BJ (cell line): ENCODE results near the gene TTI1. TPM values are rescaled to one million over a fixed set of nuclear protein-coding genes. Genes with fewer than 3 reads are reported as not detected.

Experiments used
- CTCF ChIA-PET: fragments of 350-600 bp; formaldehyde crosslinking; extraction: SDS; loops from one replicate; lab custom pipeline; 2021; ENCODE audit warnings: antibody characterized with exemption, inconsistent platforms; lab: Yijun Ruan, JAX
- POLR2A ChIA-PET: fragments of 300-600 bp; sonication (Branson Sonifier 250); formaldehyde crosslinking; extraction: SDS; loops from one replicate; lab custom pipeline; 2021; ENCODE audit warnings: antibody characterized with exemption; lab: Charles Lee
- DNase-seq: peaks from one replicate; pipeline ENCODE4 v3.0.0-alpha.2; 2011; ENCODE audit warnings: low read depth
- H3K27me3 ChIP-seq: 2 replicates; pipeline ENCODE4 v1.6.0; 2011; ENCODE audit warnings: low read length; ENCODE audit not compliant: control insufficient read depth, insufficient read depth
- H3K36me3 ChIP-seq: 2 replicates; pipeline ENCODE4 v1.5.1; 2011; ENCODE audit warnings: low read length; ENCODE audit not compliant: control insufficient read depth, insufficient read depth
- H3K4me3 ChIP-seq: 2 replicates; pipeline ENCODE4 v1.5.1; 2011; ENCODE audit warnings: low read depth, mild to moderate bottlenecking, control low read depth, low read length
- CTCF ChIP-seq: IDR thresholded peaks from 2 replicates; pipeline ENCODE4 v1.5.1; 2011; ENCODE audit warnings: low read depth, mild to moderate bottlenecking, control low read depth, inconsistent platforms, low read length, moderate library complexity; ENCODE audit not compliant: insufficient read depth
- polyA plus RNA-seq: library from polyadenylated mRNA; depleted of rRNA; stranded (reverse); fragments of >200 nt; gene quantifications from 2 replicates; pipeline ENCODE4 v1.2.3, GENCODE V29; 2011

Gene TTI1
- polyA plus RNA-seq, 1 experiment, result 12.7 TPM

DNA sequence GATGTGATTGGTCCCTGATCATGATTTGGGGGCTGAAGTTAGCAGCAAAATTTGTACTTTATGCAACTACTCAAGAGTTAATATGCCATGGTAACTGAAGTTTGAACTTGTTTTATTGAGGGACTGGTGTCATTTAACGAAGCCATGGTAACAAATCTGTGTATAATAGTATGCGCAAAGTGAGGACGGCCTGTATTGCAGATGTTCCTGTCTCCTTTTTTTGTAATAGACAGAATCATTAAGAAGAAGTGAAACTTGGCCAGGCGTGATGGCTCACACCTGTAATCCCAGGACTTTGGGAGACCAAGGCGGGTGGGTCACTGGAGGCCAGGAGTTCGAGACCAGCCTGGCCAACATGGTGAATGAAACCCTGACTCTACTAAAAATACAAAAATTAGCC lies 22.6 kb upstream of the TTI1 start:
- POLR2A ChIA-PET, result no interaction called here
- no peak for DNase-seq
- H3K4me3 ChIP-seq, result no peak overlapping the region
- no peak for TF ChIP-seq CTCF
- peaks cover 7% of the 10 kb centered on the region for H3K36me3 ChIP-seq
- H3K27me3 ChIP-seq, result no peaks in the 10 kb centered on the region
- CTCF ChIA-PET, result interaction anchor here (1.0 to 24.4 kb wide), 5 partner anchors 13 to 301 kb away, joined by 3 to 482 read pairs (median 3); no protein-coding TSS in a partner anchor

DNA sequence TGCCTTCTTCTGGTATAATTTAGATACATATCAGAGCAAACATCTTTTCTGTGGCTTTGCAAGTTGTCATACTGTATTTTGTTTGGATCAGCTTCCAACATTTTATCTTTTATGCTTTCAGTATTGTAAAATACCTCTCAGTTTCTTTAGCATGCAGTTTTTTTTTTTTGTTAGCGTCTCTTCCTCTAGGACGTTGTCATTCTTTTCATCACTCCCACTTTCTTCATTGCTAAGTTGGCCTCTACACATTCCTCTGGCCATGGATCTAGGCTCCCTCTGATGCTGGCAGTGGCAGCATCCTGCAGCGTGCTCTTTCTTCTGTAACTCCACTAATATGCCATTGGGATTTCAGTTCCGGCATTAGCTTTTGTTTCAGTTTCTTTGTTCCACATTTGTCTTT lies 22.0 kb upstream of the TTI1 start:
- Histone ChIP-seq H3K4me3 (no peak overlapping the region), H3K36me3 (peaks cover 5% of the 10 kb centered on the region), H3K27me3 (no peaks in the 10 kb centered on the region)
- ChIA-PET POLR2A (no interaction called here), CTCF (interaction anchor here (1.2 to 24.4 kb wide), 2 partner anchors 168 to 297 kb away, joined by 3 to 482 read pairs; no protein-coding TSS in a partner anchor)
- TF ChIP-seq CTCF, result no peak
- DNase-seq, result no peak

- H3K36me3 ChIP-seq, result peaks cover 4% of the 10 kb centered on the region; the same call in 1 of the 2 replicates
These were observed 21.4 kb upstream of the TTI1 start for GRCh38 chr20:38054647-38055046.

GRCh38 chr20:38052870-38053269 lies 19.6 kb upstream of the TTI1 start:
- Histone ChIP-seq H3K4me3 (no peak overlapping the region), H3K36me3 (peaks cover 2% of the 10 kb centered on the region), H3K27me3 (no peaks in the 10 kb centered on the region)
- ChIA-PET CTCF (interaction anchor here (0.8 to 24.4 kb wide), 5 partner anchors 9 to 488 kb away, joined by 3 to 482 read pairs (median 7); no protein-coding TSS in a partner anchor), POLR2A (interaction anchor here (0.6 kb wide), 1 partner anchor 9 kb away, joined by 8 read pairs; no protein-coding TSS in a partner anchor)
- no peak for TF ChIP-seq CTCF
- no peak for DNase-seq

More at GRCh38 chr20:38054647-38055046, 21.4 kb upstream of the TTI1 start:
- ChIA-PET CTCF (interaction anchor here (1.2 to 24.4 kb wide), 3 partner anchors 19 to 297 kb away, joined by 3 to 482 read pairs (median 4); no protein-coding TSS in a partner anchor), POLR2A (no interaction called here)
- Histone ChIP-seq H3K4me3 (no peak overlapping the region), H3K27me3 (no peaks in the 10 kb centered on the region)
- TF ChIP-seq CTCF, result no peak
- DNase-seq, result no peak

DNA sequence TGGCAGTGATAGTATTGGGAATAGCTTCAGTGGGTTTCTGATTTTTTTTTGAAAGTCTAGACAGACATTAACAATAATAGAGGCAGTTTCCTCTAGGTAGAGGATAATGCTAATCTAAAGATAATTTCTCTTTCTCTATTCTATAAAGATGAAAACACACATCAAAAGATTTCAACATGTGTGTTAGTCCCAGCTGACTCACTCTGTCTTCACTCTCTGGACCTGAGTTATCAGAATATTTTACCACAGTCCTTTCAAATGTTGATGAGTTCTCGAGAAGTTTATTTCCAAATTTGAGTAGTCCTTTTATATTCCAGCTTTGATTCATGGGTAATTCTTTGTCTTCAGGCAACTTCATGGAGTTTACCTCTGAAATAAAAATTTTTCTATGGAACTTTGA lies 17.4 kb upstream of the TTI1 start:
- CTCF ChIA-PET, result interaction anchor here (0.9 to 24.4 kb wide), 4 partner anchors 10 to 483 kb away, joined by 3 to 482 read pairs (median 4); no protein-coding TSS in a partner anchor
- DNase-seq, result no peak
- peaks cover 2% of the 10 kb centered on the region; the same call in 1 of the 2 replicates for H3K36me3 ChIP-seq
- POLR2A ChIA-PET, result interaction anchor here (0.7 kb wide), 1 partner anchor 30 kb away, joined by 4 read pairs; no protein-coding TSS in a partner anchor
- no peaks in the 10 kb centered on the region for H3K27me3 ChIP-seq
- H3K4me3 ChIP-seq, result no peak overlapping the region
- TF ChIP-seq CTCF, result no peak
